ENCODE data around the gene WDR81.

GRCh38 chr17:1732833-1733321 lies 8.4 kb downstream of the WDR81 start:
- TF ChIP-seq CTCF (conservative IDR thresholded peaks at IDR 0.05; ENCODE audit: low read length) (no peak), EZH2phosphoT487 (IDR thresholded peaks at IDR 0.05; ENCODE audit: borderline replicate concordance, low read depth, low read length) (no peak)

All from OCI-LY7 (cell line).